ENCODE results near the gene MYT1. TPM values are rescaled to one million over a fixed set of nuclear protein-coding genes. Genes with fewer than 3 reads are reported as not detected.

MYT1 gene
- total RNA-seq, 2 donors from 2014 or later: 2.4 to 4.5 TPM

GRCh38 chr20:64231621-64232550 lies 67.6 kb downstream of the MYT1 start:
- H3K4me1 ChIP-seq (ENCODE audit: control insufficient read depth, insufficient read depth, low read length): no peaks in the 10 kb centered on the region
- no peaks in the 10 kb centered on the region for H3K9me3 ChIP-seq (ENCODE audit: control insufficient read depth, low read length)
- Mint-ChIP-seq H3K27me3 (ENCODE audit: insufficient read depth) (no peaks in the 10 kb centered on the region), H3K36me3 (ENCODE audit: low read depth) (peaks cover 5% of the 10 kb centered on the region), H3K9me3 (peaks cover 9% of the 10 kb centered on the region), H3K27ac (no peak overlapping the region), H3K4me3 (no peak overlapping the region), H3K4me1 (no peaks in the 10 kb centered on the region)
- H3K27ac ChIP-seq (ENCODE audit: low read depth, low read length): no peak overlapping the region
- H3K36me3 ChIP-seq (ENCODE audit: control insufficient read depth, insufficient read depth, low read length): no peaks in the 10 kb centered on the region
- H3K4me3 ChIP-seq (ENCODE audit: low read length): no peak overlapping the region
- H3K9ac ChIP-seq (ENCODE audit: extremely low read depth, low read length, poor library complexity, severe bottlenecking): no peak overlapping the region
- WGBS, 2 experiments (ENCODE audit: insufficient coverage in 1 of 2, insufficient read length in 1 of 2): 92 to 93% methylated on average over 18 to 27 of the region's 27 CpGs
- no peak for DNase-seq
- no peaks in the 10 kb centered on the region for H3K27me3 ChIP-seq (ENCODE audit: control insufficient read depth, insufficient read depth, low read length, poor library complexity, severe bottlenecking)
- no peak for TF ChIP-seq CTCF (conservative IDR thresholded peaks at IDR 0.05)

- Histone ChIP-seq H3K27me3 (ENCODE audit: control insufficient read depth, insufficient read depth, low read length, poor library complexity, severe bottlenecking) (no peaks in the 10 kb centered on the region), H3K4me1 (ENCODE audit: control insufficient read depth, insufficient read depth, low read length) (no peaks in the 10 kb centered on the region), H3K27ac (ENCODE audit: low read depth, low read length) (no peak overlapping the region), H3K4me3 (ENCODE audit: low read length) (no peak overlapping the region), H3K9ac (ENCODE audit: extremely low read depth, low read length, poor library complexity, severe bottlenecking) (no peak overlapping the region), H3K36me3 (ENCODE audit: control insufficient read depth, insufficient read depth, low read length) (no peaks in the 10 kb centered on the region), H3K9me3 (ENCODE audit: control insufficient read depth, low read length) (no peaks in the 10 kb centered on the region)
- no peak overlapping the region for H3K4me3 Mint-ChIP-seq
- H3K4me1 Mint-ChIP-seq: no peaks in the 10 kb centered on the region
- WGBS, 2 experiments (ENCODE audit: insufficient coverage in 1 of 2, insufficient read length in 1 of 2): 90 to 94% methylated on average over 2 to 3 of the region's 3 CpGs
- TF ChIP-seq CTCF (conservative IDR thresholded peaks at IDR 0.05): no peak
- no peak for DNase-seq
- H3K9me3 Mint-ChIP-seq: peaks cover 9% of the 10 kb centered on the region
- no peak overlapping the region for H3K27ac Mint-ChIP-seq
- peaks cover 9% of the 10 kb centered on the region for H3K36me3 Mint-ChIP-seq (ENCODE audit: low read depth)
- no peaks in the 10 kb centered on the region for H3K27me3 Mint-ChIP-seq (ENCODE audit: insufficient read depth)
Measured at GRCh38 chr20:64232794-64233193, 68.5 kb downstream of the MYT1 start.

GRCh38 chr20:64233725-64234124 lies 69.5 kb downstream of the MYT1 start:
- no peaks in the 10 kb centered on the region for H3K4me1 ChIP-seq (ENCODE audit: control insufficient read depth, insufficient read depth, low read length)
- no peak overlapping the region for H3K27ac Mint-ChIP-seq
- H3K9me3 ChIP-seq (ENCODE audit: control insufficient read depth, low read length): no peaks in the 10 kb centered on the region
- H3K36me3 ChIP-seq (ENCODE audit: control insufficient read depth, insufficient read depth, low read length): no peaks in the 10 kb centered on the region
- no peak overlapping the region for H3K4me3 Mint-ChIP-seq
- no peaks in the 10 kb centered on the region for H3K27me3 ChIP-seq (ENCODE audit: control insufficient read depth, insufficient read depth, low read length, poor library complexity, severe bottlenecking)
- H3K36me3 Mint-ChIP-seq (ENCODE audit: low read depth): peaks cover 9% of the 10 kb centered on the region
- H3K4me1 Mint-ChIP-seq: no peaks in the 10 kb centered on the region
- no peaks in the 10 kb centered on the region for H3K27me3 Mint-ChIP-seq (ENCODE audit: insufficient read depth)
- no peak overlapping the region for H3K27ac ChIP-seq (ENCODE audit: low read depth, low read length)
- WGBS, 2 experiments (ENCODE audit: insufficient coverage in 1 of 2, insufficient read length in 1 of 2): 95 to 97% methylated on average over 4 to 5 of the region's 5 CpGs
- peaks cover 9% of the 10 kb centered on the region for H3K9me3 Mint-ChIP-seq
- TF ChIP-seq CTCF (conservative IDR thresholded peaks at IDR 0.05): no peak
- no peak overlapping the region for H3K4me3 ChIP-seq (ENCODE audit: low read length)
- H3K9ac ChIP-seq (ENCODE audit: extremely low read depth, low read length, poor library complexity, severe bottlenecking): no peak overlapping the region
- DNase-seq: no peak

Data from endodermal cell (in vitro differentiated cells).